SU-DHL-6 (cell line): ENCODE data around the gene PCCB.

Source experiments
- CTCF ChIP-seq: fragments of 200-600 bp; sonication (generic); IDR thresholded peaks from one replicate; pipeline ENCODE4 v1.5.1; 2017; ENCODE audit warnings: antibody characterized with exemption, mild to moderate bottlenecking, low read length, moderate library complexity; ENCODE audit not compliant: insufficient read depth, poor library complexity, severe bottlenecking
- EZH2phosphoT487 ChIP-seq: fragments of 200-600 bp; sonication (generic), shearing (Covaris generic); conservative IDR thresholded peaks from 2 replicates; pipeline ENCODE4 v1.6.1; 2018; ENCODE audit warnings: mild to moderate bottlenecking, antibody characterized with exemption, low read length, moderate library complexity, mixed read lengths

DNA sequence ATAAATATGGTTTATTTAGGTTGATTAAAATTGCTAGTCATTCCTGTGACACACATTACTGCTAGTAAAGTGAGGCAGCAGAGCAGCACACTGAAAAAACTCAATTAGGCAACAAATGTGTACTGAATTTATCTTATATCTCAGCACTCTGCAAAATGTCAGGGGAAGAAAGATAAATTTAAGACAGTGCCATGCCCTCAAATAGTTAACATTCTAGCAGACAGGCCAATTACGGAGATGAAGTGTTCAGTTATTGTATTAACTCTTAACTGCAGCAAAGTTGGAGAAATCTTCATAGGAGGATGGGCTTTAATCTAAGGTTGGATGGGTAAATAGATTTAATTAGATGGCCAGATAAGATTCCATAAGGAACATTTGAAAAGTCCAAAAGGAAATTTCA lies 127.9 kb downstream of the PCCB start:
- TF ChIP-seq EZH2phosphoT487 (no peak), CTCF (no peak)
